ENCODE data around the gene TNFSF4.

GRCh38 chr1:173220157-173220556 is 13.0 kb upstream of the TNFSF4 start:
- TF ChIP-seq, protein P1, sequence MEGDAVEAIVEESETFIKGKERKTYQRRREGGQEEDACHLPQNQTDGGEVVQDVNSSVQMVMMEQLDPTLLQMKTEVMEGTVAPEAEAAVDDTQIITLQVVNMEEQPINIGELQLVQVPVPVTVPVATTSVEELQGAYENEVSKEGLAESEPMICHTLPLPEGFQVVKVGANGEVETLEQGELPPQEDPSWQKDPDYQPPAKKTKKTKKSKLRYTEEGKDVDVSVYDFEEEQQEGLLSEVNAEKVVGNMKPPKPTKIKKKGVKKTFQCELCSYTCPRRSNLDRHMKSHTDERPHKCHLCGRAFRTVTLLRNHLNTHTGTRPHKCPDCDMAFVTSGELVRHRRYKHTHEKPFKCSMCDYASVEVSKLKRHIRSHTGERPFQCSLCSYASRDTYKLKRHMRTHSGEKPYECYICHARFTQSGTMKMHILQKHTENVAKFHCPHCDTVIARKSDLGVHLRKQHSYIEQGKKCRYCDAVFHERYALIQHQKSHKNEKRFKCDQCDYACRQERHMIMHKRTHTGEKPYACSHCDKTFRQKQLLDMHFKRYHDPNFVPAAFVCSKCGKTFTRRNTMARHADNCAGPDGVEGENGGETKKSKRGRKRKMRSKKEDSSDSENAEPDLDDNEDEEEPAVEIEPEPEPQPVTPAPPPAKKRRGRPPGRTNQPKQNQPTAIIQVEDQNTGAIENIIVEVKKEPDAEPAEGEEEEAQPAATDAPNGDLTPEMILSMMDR (IDR thresholded peaks at IDR 0.05; ENCODE audit: borderline replicate concordance, extremely low read depth, low read length, poor library complexity, severe bottlenecking): no peak
- TF ChIP-seq EZH2 (IDR thresholded peaks at IDR 0.05; ENCODE audit: borderline replicate concordance, low read depth, low read length, severe bottlenecking): no peak

All from DND-41 (cell line).